ENCODE data around the gene COQ8B. TPM values are rescaled to one million over a fixed set of nuclear protein-coding genes. Genes with fewer than 3 reads are reported as not detected.

Gene COQ8B
- total RNA-seq, 1 experiment from 2014 or later = 71.3 TPM

DNA sequence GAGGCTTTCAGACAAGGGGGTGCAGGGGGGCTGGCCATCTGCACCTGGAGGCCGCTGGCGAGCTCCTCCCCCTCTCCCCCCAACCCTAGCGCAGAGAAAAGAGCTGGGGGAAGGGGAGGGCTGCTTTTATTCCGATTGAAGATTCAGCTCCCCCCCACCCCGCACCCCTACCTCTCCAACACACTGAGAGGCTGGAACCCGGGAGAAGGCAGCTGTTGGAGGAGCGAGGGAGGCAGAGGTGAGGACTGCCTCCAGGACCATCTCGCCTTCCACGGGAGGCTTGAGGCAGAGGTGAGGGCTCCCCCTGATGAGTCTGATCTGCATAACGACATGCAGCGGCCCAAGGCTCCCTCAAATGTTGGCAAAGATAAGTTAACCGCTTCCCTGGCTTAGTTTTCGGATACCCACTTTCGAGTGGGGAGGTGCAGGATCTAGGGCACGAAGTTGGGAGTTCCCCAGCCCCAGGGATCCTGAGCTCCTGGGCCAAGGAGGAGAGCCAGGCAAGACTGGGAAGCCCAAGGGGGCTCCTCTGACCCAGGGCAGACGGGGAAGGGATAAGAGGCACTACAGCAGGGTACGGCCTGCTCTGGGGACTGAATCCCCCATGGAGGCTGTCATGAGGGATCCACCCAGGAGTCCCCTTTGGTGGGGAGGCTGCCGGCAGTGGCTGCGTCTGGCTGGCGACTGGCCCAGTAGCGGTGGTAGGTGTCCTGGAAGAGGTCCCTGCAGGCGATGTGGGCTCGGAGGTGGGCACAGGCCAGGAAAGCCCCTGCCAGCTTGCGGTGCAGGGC is 25.1 kb downstream of the COQ8B start:
- DNase-seq (ENCODE audit: low spot score) = no peak

DNA sequence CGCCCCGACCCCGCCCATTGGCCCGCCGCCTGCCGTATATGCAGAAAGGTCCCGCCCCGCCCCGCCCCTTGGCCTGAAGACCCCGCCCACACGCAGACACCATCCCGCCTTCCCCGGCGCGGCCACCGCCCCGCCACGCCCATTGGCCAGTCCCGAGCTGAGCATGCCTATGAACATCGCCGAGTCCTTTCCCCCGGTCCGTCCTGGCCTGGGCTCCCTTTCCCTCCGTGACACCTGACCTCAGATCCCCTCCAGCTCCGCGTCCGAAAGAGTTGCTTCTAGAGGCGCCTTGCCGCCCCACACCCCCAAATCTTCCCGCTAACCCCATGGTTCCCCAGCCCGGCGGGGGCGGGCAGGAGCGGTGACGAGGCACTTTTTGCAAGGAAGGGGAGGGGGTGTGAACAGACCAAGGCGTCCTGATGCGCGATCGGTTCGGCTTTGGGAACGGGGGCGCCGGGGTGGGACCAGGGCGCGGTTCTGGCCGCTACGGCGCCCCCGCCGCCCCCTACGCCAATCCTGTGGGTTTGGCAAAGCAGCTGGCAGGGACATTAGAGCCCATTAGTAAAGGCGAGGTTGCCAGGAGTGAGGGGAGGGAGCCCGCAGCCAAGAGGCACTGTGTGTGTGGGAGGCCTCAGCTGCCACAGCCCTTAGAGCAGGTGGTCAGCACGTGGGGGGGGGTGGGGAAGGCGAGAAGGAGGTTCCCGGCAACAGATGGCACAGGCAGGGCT is 25.8 kb downstream of the COQ8B start:
- DNase-seq (ENCODE audit: low spot score) = peak; percentile 96

DNA sequence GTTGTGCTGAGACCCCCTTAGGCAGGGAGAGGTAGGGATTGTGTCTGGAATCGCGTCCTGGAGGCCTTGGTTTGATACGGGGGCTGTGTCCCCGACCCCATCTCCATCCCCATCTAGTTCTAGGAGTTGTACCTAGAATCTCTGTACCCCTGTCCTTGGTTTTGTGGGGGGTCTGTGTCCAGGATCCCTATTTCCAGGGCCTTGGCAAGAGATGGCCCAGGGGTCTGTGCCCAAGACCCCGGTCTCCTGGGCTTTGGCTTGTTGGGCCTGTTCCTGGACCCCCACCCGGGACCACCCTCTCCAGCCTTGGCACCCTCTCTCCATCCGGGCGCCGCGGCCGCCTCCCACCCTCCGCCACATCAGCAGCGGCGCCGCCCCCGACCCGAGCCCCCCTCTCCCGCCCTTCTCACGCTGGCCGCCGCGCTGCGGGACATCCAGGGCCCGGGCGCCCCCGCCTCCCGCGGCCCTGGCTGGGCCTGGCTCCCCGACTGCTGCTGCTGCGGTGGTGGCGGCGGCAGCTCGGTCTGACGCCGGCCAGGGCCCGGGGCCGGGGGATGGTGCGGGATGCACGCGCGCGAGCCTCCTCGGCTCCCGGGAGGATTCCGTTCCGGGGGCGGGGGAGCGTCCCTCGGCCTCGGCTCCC is 26.5 kb downstream of the COQ8B start, which contains the start of gene NUMBL:
NUMBL (minus strand) TSS at position 602 of the 643 bp plus-strand sequence; CDS start at position 434, 168 bp downstream.
- DNase-seq (ENCODE audit: low spot score) = no peak

DNA sequence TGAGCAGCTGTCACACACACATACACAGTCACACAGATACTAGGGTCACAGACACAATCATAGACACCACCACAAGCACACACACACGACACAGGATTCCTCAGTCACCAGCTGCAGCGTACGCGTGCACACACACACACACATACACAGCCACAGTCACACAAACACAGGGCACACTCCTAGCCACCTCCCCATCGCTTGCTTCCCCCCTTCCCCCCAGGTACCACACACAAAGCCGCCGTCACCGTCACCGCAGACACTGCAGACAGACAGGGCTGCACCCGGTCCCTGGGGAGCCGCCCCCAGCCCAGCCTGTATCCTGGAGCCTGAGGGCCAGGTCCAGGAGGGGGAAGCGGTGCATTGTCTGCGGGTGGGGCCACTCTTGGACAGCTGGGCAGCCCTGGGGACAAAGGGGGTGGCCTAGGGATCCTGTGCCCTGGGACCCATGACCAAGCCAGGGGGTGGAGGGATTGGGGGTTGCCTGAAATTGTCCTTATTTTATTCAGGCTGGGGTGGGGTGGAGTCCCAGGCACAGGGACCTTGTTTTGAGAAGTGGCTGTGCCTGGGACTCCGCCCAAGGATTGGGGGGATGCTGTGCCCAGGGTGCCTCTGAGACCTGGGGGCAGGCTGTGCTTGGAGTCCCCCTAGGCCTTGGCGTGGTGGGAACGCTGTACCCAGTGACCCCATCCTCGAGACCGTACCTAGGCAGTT is 27.2 kb downstream of the COQ8B start:
- no peak for DNase-seq (ENCODE audit: low spot score)

DNA sequence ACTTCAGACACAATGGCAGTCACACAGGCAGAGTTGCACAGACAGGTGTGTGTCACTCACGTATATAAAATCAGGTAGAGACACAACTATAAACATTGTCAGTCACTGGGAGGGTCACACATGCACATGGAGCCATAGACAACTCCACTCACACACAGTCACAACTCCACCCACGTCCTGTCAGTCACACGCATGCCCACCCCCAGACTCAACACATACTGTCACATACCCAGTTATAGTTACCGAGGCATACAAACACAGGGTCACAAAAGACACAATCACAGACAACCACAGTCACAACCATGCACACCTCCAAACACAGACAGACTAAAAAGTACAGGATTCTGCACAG is 27.7 kb downstream of the COQ8B start:
- no peak for DNase-seq (ENCODE audit: low spot score)

DNA sequence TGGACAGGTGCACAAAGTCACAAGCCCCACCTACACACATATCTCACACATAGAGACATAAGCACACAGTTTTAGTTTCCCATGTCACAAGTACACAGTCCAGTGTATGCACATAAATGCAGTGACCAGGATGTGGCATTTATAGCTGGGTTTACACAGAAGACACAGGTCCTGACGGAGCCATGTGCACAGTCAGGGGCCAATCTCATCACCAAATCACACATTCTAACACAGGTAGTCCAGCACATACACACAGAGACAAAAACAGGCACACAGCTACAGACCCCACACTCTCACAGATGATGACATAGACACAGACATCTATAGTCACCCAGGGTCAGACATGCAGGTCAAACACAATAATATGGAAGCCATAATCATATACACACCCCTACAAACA is 28.4 kb downstream of the COQ8B start:
- DNase-seq (ENCODE audit: low spot score) = no peak

DNA sequence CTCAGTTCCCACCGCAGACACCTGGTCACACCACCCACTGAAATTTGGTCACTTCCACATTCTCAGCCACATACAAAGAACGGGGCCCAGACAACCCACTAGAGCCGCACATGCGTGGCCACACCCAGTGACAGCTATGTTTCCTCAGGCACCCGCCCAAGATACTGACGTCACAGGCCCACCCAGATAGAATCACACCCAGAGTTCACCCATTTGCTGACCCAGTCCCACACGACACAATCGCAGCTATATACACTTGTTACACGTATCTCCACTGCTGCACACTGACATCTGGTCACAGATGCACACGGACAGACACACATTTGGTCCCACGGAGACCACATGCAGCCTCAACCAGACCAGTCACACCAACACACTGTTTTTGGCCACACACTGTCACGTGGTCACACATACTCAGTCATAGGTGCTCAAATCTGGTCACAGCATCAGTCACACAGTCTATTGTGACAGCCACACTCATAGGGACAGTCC is 29.1 kb downstream of the COQ8B start:
- DNase-seq (ENCODE audit: low spot score) = no peak

DNA sequence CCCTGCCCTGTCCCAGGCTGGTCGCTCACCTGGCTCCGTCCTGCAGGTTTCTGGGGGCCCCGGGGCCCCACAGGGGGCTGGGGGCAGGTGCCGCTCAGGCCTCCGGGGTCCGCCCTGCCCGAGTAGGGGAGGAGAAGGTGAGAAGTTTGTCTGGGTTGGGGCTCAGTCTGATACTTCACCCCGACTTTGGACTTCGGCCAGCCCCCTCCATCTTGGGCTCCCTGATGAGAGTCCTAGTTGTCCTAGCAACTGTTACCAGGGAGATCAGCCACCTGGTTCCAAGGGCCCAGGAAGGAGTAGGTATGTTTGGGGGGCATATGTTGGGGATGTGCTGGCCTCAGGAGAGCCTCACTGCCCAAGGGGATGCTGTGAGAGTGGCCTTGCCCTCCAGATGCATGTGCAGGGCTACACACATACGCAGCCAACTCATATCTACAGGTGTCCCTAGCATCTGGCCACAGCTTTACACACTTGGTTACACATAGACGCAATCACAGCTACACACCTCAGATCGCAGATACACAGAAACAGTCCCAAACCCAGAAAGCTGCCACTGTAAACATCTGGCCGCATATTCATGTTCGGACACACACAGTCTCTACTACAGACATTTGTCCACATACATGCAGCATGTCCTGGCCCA is 29.7 kb downstream of the COQ8B start:
- no peak for DNase-seq (ENCODE audit: low spot score)

DNA sequence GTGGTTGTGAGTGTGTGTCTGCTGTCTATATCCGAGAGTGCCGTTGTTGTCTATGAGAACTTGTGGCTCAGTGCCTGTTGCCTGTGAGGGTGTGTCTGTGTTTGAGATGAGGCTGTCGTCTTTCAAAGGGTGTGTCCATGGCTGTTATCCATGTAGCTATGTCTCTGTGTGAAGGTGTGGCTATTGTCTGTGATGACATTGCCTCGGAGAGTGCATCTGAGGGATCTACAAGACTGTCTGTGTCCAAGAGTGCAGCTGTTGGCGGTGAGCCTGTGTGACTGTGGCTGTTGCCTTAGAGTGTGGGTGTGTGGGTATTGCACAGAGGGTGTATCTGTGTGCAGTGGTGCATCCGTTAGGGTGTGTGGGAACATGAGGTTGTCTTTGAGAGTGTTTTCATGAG is 31.1 kb downstream of the COQ8B start:
- DNase-seq (ENCODE audit: low spot score) = no peak

DNA sequence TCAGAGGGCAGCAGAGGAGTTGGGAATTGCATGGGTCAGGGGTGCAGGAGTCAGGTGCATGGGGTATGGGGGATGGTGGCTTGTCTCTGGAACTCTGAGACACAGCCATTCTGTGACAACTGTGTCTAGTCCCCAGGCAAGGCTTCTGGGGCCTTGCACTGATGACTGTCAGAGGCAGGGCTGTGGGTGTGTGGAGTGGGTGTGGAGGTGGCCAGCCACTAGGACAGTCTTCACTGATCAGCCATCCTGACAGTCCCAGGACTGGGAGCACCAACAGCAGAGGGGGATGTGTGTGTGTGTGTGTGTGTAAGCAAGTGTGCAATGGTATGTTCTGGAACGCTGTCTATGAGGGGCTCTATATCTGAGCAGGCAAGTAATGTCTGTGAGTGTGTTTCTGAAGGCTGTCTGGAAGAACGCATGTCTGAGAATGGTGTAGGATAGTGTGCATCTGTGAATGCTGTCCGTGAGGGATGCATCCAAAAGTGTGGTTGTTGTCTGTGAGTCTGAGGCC is 31.6 kb downstream of the COQ8B start:
- DNase-seq (ENCODE audit: low spot score) = no peak

DNA sequence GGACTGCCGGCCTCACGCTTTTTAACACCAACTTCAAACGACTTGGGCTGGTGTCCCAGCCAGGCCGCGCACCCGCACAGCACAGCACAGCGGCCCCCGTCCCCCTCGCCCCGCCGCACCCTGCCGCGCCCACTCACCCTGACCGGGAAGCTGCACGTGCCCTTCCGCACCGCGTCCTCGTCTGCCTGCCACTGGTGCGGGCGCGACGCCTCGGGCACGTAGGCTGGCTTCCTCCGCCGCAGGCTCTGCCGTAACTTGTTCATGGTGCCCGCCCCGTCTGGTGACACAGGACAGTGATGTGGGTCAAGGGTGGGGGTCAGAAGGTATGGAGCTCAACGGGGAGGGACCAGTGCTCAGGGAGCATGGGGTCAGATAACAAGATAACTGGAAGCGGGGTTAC is 32.4 kb downstream of the COQ8B start:
- no peak for DNase-seq (ENCODE audit: low spot score)

DNA sequence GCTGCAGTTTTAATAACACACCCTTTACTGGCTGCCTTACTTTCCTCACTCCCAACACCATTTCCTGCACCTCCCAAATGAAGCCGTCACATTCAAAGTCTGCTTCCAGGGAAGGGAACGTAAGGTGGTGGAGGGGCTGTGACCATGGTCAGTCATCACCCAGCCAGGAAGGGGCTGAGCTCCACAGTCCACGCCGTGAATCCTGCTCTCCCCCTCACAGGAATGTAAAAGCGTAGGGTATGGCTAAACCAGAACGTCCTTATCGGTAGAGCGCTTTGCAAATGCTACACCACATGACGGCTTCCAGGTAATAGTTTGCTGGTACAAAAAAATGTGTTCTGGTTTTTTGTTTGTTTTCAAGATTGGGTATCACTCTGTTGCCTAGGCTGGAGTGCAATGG is 33.2 kb downstream of the COQ8B start:
- no peak for DNase-seq (ENCODE audit: low spot score)

DNA sequence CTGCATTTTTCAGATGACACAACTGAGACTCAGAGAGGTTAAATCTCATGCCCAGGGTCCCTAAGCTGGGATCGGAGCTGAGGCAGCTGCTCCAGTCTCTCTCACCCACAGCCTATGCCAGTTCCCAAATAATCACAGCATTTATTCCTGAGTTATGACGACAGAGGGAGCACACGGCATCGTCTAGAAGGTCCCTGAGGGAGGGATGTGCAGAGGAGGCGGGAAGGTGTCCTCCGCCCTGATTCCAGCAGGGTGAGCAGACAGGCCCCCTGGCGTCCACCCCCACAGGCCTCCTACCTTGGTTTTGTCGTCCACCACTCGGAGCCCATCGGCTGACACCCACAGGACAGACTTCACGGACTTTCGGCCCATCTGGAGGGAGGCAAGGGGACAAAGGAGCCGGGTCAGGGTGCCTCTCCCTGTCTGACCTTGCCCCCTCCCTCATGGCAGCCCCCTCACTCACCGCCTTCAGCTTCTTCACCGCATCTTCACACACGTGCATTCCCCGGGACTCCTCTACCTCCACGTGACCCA is 34.2 kb downstream of the COQ8B start:
- DNase-seq (ENCODE audit: low spot score) = no peak

DNA sequence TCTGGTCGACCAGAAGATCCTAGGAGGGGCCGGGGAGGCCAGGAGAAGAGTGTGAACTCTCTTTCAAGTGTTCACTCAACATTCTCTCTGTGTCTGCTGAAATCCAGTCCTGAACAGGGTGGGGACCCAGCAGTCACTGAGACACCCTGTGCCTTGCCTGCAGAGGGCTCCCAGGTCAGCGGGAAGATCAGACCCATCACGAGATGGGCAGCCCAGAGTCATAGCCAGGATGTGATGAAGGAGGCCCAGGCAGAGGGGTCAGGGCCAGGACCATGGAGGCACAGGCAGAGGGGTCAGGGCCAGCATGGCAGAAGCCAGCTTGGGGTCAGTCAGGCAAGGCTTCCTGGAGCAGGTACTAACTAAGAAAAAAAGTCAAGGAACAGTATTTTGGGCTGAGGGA is 35.6 kb downstream of the COQ8B start:
- DNase-seq (ENCODE audit: low spot score) = no peak

DNA sequence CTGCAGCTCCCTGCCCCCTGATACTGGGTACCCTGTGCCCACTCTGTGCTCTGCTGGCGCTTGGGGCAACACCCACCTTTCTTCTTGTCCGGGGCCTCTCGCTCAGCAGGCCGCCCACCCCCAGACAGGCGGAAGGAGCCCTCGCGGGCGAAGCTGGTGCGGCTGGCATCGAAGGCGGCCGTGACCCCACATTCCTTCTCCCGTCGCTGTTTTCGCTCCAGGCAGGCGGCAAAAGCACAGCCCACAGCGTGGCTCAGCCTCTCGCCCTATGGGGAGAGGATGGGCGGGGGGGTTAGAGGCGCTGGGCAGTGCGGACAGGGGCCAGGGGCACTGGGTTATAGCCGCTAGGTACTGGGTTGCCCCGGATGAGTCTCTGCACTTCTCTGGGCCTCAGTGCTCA is 39.5 kb downstream of the COQ8B start:
- no peak for DNase-seq (ENCODE audit: low spot score)

DNA sequence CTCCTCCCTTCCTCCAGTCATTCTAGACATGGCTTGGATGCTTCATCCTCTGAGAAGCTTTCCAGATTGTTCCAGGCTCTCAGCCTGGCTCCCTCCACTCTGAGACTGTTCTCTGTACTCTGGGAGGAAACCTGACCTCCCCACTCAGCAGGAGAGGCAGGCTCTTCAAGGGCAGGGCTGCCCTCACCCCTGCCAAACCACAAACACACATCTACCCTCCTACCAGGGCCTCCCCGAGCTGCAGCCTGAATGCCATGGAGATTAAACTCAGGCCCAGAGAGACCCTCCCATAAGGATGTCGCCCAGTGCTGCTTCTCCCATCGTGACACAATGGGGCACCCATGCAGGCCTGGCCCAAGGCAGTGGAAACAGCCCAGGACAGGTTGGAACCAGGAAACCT is 42.4 kb downstream of the COQ8B start:
- no peak for DNase-seq (ENCODE audit: low spot score)

DNA sequence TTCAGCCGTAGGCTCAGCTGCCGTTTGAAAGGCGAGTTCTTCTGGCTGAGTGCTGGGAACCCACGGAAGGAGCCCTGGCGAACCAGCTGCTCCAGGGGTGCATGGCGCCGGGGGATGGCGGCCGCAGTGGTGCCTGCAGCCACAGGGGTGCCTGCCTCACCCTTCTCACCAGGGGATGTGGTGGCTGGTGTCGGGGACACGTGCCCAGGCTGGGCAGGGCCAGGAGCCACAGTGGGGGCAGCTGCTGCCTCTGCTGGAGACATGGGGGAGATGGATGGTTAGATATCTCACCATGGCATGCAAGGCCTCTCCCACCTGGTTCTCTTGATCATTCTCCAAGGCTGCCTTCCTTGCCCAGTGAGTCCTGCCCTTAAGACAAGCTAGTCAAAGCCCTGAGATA is 43.3 kb downstream of the COQ8B start:
- DNase-seq (ENCODE audit: low spot score) = no peak

DNA sequence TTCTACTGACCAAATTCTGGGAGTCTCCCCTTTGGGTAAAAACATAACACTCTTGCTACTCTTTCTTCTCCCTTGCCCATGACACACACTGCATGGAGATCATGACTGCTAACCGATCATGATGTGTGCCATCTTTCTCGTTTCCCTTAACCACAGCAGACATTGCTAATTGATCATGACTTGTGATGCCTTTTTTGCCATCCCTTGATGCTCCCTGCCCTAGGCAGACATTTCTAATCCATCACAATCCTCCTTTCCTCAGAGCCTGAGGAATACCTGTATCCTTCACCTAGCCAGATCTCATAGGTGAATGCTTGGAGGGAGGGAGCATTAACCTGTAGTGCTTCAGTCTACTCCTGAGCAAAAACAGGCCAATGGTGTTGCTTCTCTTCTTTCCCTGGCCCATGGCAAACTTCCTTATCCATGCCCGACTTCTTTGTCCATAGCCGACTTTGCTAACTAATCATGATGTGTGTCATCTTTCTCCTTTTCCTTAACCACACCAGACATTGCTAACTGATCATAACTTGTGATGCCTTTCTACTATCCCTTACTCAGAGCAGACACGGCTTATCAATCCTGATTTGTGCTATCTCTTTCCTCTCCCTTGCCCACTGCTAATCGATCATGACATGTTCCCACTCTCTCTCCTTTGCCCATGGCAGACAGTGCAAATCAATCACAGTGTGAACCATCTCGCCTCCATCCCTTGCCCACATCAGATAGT is 44.0 kb downstream of the COQ8B start:
- DNase-seq (ENCODE audit: low spot score) = no peak

DNA sequence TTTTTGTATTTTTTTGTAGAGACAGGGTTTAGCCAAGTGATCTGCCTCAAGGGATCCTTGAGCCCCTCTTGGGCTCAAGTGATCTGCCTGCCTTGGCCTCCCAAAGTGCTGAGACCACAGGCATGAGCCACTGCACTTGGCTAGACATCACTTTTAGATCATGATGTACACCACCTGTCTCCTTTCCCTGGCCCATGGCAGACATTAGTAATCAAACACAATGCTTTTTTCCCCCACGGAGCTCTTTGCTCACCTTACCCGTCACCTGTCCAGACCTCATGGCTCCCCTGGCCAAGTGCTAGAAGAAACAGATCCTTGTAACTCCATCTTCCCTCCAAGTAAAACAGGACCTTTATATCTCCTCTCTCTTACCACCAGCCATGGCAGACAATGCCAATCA is 44.6 kb downstream of the COQ8B start:
- DNase-seq (ENCODE audit: low spot score) = no peak

DNA sequence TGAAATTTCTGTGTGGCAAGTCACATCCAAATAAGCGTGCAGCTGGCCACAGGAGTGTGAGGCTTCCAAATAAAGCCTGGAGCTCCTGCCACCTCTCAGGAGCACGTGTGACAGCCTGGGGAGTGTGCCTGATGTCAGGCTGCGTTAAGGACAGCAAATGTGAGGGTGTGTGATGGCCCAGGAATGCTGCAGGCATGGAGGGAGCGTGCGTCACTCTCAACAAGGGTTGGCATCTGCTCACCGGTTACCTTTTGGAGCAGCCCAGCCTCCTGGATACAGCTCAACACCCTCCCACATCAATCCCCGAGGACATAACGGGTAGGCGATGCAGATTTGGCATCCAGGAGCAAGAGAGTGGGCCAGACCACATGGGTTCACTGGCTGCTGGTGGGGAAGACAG is 45.3 kb downstream of the COQ8B start:
- DNase-seq (ENCODE audit: low spot score) = no peak
